Activated T-cell treated with anti-CD3 and anti-CD28 coated beads, Interleukin-2, amount 50 U/mL, for 4 hours (primary cell): ENCODE data around the gene GGCX. TPM values are rescaled to one million over a fixed set of nuclear protein-coding genes. Genes with fewer than 3 reads are reported as not detected.
"Not testable (repeated sequence)": the region's sequence is repeated elsewhere in the genome, so short reads cannot be mapped to it uniquely, and the experiment has no call there.

Source experiments
- ATAC-seq, 2 donors: fragments of 200-7000 bp; cut with Tn5 transposase; one replicate each; pipeline ENCODE4 v1.10.0; 2021
- DNase-seq: peaks from one replicate; pipeline ENCODE4 v3.0.0-alpha.2; 2020
- H3K27me3 Mint-ChIP-seq: one replicate; pipeline ENCODE4 v1.8.0; 2021; ENCODE audit warnings: low read depth, mixed read lengths
- H3K36me3 Mint-ChIP-seq: one replicate; pipeline ENCODE4 v1.8.0; 2022; ENCODE audit warnings: mixed read lengths; ENCODE audit not compliant: insufficient read depth
- H3K4me1 Mint-ChIP-seq: one replicate; pipeline ENCODE4 v1.8.0; 2021; ENCODE audit warnings: low read depth, mixed read lengths
- H3K4me3 Mint-ChIP-seq: one replicate; pipeline ENCODE4 v1.8.0; 2021; ENCODE audit warnings: mild to moderate bottlenecking, moderate library complexity, mixed read lengths
- H3K9me3 Mint-ChIP-seq: one replicate; pipeline ENCODE4 v1.8.0; 2021; ENCODE audit warnings: mixed read lengths
- total RNA-seq, 3 donors: library from RNA; stranded (reverse); gene quantifications; one replicate each; pipeline ENCODE4 v1.2.1, GENCODE V29; 2021

Gene GGCX
- 10 to 100 TPM; 20.8 to 24.0 (median 22.1) TPM for total RNA-seq

DNA sequence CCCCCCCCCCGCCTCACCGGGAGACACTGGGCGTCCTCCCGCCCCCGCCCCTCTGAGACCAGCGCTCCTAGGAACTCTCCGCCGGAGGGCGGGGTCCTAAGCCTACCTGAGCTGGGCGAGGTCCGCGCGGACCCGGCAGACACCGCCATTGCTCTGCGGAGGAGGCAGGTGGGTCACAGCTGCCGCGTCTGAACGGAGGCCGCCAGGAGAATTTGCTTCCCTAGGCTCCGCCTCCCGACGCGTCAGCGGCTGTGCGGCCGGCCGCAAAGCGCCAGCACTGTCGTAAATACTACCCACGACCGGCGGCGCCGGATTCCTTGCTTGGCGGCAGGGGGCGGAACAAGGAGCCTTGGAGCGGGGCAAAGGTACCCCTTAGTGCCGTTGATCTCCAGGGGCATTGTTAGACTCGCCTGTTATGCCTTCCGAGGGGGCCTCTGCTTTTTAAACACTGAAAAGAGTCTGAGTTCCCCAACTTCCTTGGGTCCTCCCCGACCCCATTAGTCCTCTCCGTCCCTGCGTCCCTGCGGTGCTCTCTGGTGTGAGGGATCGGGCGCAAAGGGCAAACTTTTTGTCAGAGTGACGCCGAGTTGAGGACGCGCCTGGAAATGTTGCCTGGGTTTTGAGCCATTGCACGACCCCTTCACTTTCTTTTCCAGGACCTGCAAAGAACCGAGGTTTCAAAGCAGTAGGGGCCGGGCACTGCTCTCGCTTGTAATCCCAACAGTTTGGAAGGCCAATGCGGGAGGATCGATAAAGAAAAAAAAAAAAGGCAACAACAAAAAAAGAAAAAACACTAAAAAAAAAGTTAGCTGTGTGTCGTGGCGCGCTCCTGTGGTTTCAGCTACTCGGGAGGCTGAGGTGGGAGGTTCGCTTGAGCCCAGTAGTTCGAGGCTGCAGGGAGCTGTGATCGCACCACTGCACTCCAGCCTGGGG is at the start of gene GGCX:
TSS of gene GGCX (minus strand) at position 214 of the 933 bp plus-strand sequence. CDS start at position 149, 65 bp downstream.
- Mint-ChIP-seq H3K27me3 (no peaks in the 10 kb centered on the region), H3K4me3 (peak within 1 kb of the TSS; percentile 97), H3K9me3 (no peaks in the 10 kb centered on the region), H3K4me1 (peaks cover 26% of the 10 kb centered on the region), H3K36me3 (peaks cover 8% of the 10 kb centered on the region)
- DNase-seq = peak; percentile 93
- ATAC-seq = peak; percentile 96

DNA sequence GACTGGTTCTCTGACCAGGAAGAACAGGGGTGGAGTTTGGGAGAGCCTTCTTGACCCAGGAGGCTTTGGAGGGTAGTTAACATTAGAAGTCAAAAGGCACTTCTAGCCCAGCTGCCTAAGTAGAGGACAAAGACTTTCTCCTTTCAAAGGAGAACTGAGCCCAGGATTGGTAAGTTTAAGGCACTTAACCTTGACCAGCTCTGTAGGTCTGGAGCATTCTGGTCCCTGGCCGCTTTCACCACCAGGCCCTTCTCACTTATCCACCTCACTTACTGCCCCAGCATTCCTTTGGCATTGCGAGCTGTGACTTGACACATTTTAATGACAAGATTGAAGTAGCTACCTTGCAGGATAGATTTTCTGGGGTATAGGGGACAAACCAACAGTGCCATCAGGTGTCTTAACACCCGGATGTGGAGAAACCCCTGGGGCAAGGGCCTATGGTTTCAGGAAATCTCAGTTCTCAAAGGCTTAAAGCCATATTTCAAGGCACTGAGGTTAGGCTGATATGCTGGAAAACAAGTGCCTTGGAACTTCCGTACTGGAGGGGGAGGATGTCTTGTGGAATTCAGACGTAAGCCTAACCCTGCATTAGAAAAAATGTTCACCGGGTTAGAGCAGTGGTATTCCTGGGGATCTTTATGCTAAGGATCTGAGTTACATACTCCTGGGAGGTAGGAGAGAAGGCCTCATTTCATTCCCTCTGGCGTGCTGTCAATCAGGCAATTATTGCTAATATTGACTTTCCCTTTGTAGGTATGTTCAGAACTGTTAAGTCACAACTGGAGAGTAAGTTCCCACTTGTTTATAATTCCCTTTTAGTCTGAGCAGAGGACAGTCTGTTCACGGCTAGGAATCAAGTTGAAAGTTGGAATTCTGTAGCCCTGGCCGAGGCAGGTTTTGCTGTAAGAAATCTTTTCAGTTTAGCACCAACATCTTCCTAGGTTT is 46.2 kb upstream of the GGCX start:
- ATAC-seq (no peak), DNase-seq (no peak)
- H3K4me1 Mint-ChIP-seq = peaks cover 41% of the 10 kb centered on the region
- H3K4me3 Mint-ChIP-seq = no peak overlapping the region
- no peaks in the 10 kb centered on the region for H3K27me3 Mint-ChIP-seq
- no peaks in the 10 kb centered on the region for H3K9me3 Mint-ChIP-seq
- H3K36me3 Mint-ChIP-seq = peaks cover 12% of the 10 kb centered on the region

DNA sequence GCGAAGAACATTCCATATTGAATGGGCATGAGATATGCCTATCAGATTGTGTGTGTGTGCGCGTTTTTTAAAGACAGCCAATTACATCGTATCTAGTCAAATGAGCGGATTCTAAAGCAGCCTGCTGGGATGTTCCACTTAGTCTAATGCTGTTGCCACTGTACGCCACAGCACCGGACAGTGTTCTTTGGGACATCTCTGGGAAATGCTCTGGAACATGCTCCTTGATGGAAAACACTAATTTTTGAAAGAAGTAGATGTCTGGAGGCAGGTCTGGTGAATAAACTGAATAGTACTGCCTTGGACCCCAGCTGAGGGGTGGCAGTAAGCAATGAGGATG is 44.8 kb upstream of the GGCX start:
- no peak for ATAC-seq
- no peak for DNase-seq
- Mint-ChIP-seq H3K27me3 (no peaks in the 10 kb centered on the region), H3K4me3 (no peak overlapping the region), H3K4me1 (peaks cover 37% of the 10 kb centered on the region), H3K9me3 (no peaks in the 10 kb centered on the region), H3K36me3 (peaks cover 10% of the 10 kb centered on the region)

DNA sequence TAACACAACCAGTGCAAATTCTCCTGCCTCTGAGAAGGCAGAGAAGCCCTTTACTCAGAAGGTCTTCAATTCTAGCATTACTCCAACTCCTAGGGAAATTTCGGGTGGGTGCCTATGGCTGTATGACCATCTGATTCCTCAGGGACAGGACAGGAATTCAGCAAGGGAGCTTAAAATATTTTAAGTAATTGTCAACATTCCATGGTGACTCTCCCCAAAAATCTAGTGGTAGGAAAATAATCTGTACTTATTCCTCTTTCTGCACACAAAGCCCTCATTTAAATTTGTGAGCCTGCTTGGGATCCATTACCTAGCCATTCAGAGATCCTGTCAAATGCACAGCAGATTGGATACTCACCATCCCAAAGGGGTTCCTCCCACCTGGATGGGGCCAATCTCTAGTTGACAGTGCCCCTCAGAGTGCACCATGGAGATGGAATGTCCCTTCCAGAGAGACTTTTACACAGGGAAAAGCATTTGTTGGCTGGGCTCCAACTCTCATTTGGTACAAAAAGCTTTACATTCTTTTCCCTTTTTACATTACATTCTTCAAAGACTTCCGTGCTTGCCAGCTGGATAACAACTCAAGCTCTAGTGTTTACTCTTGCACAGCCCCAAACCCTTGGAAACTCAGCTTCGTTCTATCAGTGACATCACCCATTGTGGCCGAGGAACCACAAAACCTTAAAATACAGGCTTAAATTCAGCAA is 44.3 kb upstream of the GGCX start:
- H3K4me1 Mint-ChIP-seq = peaks cover 39% of the 10 kb centered on the region
- no peaks in the 10 kb centered on the region for H3K9me3 Mint-ChIP-seq
- no peak for DNase-seq
- H3K36me3 Mint-ChIP-seq = peaks cover 10% of the 10 kb centered on the region
- no peak overlapping the region for H3K4me3 Mint-ChIP-seq
- no peak for ATAC-seq
- no peaks in the 10 kb centered on the region for H3K27me3 Mint-ChIP-seq

DNA sequence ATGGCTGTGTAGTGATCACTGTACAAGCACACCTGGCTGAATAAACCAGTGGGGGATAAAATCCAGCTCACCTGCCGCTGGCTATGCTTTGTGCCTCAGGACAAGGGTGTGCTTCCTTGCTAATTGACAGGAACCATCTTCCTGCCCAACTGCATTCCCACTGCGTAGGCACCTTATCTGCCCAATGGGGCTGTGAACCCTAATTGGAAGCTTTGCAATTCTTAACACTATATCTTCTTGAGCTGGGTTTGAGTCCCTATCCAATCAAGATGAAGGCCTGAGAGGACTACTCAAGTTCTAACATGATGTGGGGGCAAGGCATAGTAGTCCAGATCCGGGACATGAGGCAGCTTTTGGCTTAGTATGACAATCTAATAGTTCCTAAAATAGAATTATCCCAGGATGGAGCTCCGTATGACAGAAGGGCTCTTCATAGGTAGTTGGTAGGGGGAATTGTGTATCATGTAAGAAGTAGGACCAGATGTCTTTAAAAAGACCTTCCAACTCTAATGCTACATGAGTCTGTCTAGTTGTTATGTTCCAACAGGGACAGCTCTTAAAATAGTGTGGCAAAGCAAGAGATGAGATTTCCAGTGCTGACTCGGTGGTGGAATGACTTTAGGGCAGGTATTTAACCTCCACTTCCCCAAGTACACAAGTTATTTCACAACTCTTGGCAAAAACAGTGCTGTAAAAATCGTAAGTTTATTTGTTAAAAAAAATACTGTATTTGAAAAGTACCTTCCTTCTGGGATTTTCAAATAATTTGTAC is 43.5 kb upstream of the GGCX start:
- peaks cover 7% of the 10 kb centered on the region for H3K36me3 Mint-ChIP-seq
- ATAC-seq = no peak
- no peak for DNase-seq
- H3K4me1 Mint-ChIP-seq = peaks cover 33% of the 10 kb centered on the region
- H3K9me3 Mint-ChIP-seq = no peaks in the 10 kb centered on the region
- H3K27me3 Mint-ChIP-seq = no peaks in the 10 kb centered on the region
- no peak overlapping the region for H3K4me3 Mint-ChIP-seq

DNA sequence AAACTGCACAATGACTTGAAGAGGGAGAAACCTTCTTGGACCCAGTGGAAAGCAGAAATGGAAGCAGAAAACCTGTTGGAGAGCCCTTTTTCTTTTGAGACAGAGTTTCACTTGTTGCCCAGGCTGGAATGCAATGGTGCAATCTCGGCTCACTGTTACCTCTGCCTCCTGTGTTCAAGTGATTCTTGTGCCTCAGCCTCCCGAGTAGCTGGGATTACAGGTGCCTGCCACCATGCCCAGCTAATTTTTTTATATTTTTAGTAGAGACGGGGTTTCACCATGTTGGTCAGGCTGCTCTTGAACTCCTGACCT is 42.8 kb upstream of the GGCX start:
- not testable (repeated sequence) for H3K27me3 Mint-ChIP-seq, H3K9me3 Mint-ChIP-seq, DNase-seq, H3K36me3 Mint-ChIP-seq, ATAC-seq
- Mint-ChIP-seq H3K4me1 (peaks cover 29% of the 10 kb centered on the region), H3K4me3 (peak overlapping the region; percentile 84)

DNA sequence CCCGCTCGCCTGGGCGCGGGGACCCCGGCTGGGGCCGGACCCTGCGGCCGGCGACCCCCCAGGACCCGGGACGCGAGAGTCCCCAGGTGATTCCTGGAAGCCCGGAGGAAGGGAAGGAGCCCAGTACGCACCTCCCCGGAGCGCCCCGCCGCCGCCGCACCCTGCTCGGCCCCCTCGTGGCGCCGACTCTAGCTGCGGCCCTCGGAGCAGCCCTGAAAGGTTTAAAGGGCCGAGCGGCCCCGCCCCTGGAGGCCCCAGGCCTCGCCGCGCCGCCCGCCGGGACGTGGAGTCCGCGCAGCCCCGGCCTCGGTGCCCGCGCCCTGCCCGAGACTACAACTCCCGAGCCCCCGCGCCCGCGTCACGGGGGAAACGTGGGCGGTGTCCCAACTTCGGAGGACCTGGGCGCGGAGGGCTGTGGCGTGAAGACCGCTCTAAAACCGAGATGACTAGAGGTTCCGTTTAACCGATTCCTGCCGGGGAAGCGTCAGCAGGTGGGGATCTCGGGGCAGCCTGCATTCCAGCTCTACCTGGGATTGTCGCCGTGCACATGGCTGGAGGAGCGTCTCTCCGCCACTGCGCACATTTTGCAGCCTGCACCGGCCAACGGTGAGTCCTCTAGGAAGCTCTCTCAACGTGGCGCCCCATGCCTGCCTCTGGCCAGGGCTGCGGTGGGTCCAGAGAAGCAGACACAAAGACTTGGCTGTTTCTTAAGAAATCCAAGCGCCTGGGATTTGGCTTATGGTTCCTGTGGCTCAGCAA is 41.4 kb upstream of the GGCX start, which contains the start of gene TMEM150A:
TSS of gene TMEM150A (minus strand) at position 223 of the 759 bp plus-strand sequence. CDS start 750 bp downstream, outside the sequence.
- Mint-ChIP-seq H3K4me3 (peak within 1 kb of the TSS; percentile 85), H3K27me3 (no peaks in the 10 kb centered on the region), H3K4me1 (peaks cover 23% of the 10 kb centered on the region), H3K9me3 (no peaks in the 10 kb centered on the region), H3K36me3 (peaks cover 2% of the 10 kb centered on the region)
- DNase-seq = peak; percentile 83
- ATAC-seq = peak; percentile 97

DNA sequence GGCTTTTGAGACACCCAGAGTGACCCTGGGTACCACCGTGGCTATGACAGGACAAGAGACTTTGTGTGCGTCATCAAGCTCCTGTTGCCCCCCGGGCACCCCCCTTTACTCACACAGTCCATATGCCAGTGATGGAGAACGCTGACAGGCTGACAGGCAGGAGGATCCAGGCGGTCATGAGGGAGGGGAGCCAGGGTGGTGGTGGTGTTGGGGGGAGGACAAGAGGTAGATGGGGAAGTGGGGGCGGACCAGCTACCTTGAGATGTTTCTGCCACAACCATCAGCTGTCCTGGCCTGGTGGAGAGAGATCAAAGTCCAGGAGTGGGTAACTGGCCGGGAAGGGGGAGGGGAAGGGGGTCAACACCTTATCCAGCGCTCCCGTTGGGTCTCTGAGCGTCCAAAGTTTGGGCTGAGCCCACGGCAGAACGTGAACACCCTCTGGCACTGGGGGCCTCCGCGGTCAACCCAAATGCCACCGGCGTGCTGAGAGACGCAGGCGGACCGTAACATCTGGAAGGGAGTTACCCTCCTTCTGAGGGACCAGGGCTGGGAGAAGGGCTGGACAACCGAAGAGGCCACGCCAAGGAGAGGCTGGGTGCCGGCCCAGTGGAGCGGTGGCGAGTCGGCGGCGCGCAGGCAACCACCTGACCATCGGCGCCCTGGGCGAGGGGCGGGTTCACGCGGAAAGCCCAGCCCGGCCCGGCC is 40.6 kb upstream of the GGCX start:
- DNase-seq (no peak), ATAC-seq (peak; percentile 18 to 23)
- Mint-ChIP-seq H3K27me3 (no peaks in the 10 kb centered on the region), H3K4me3 (peak overlapping the region; percentile 85), H3K36me3 (peaks cover 1% of the 10 kb centered on the region), H3K9me3 (no peaks in the 10 kb centered on the region), H3K4me1 (peaks cover 26% of the 10 kb centered on the region)

DNA sequence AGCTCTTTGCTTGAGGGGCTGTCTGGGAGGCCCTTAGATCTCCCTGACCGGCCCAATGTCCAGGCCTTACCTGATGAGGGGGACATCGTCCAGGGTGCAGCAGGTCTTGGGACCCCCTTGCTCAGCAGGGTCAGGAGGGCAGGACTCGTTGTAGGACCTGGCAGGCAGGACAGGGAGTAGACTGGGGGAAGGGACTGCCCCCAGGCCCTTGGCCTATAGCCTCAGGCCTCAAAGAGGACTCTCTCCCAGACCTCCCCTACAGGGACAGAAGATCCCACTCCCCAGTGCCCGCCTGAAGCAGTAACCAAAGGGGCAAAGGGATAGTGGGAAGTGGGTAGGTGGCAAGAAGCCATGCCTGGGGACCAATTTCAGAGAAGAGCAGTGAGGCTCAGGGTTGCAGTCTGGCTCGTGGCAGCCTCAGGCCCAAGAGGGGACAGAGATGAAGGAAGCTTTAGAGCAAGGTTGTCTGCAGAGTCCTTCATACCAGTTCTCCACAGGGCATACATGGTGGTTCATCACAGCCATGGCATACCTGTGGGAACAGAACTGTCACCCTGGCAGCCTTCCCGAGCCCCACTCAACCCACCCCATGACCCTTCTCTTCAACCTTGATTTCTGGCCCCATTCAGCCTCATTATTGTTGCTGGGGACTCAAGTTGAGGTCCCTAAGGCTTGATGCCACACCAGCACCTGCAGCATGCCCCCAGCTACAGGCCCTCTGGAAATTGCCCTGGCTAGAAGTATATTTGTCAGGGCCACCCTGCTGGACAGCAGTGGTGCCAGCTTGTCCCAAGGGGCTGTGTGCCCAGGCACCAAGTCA is 39.9 kb upstream of the GGCX start:
- ATAC-seq = no peak
- H3K27me3 Mint-ChIP-seq = no peaks in the 10 kb centered on the region
- H3K4me1 Mint-ChIP-seq = peaks cover 33% of the 10 kb centered on the region
- peaks cover 1% of the 10 kb centered on the region for H3K36me3 Mint-ChIP-seq
- peak overlapping the region; percentile 85 for H3K4me3 Mint-ChIP-seq
- no peaks in the 10 kb centered on the region for H3K9me3 Mint-ChIP-seq
- no peak for DNase-seq

DNA sequence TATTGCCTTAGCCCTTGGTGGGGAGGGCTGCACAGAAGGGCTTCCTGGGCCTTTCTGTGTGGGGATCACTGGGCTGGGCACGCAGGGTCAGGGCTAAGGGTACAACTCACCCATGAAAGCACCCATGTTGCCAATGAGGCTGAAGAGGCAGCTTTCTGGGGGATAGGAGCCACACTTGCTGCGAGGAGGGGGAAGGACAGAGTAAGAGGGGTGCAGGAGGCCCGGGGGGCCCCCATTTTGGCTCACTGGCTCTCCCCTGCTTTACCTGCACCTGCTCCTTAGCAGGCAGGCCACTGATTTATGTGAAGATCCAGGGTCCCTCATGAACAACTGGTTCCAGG is 38.9 kb upstream of the GGCX start:
- Mint-ChIP-seq H3K4me1 (peaks cover 35% of the 10 kb centered on the region), H3K36me3 (peaks cover 1% of the 10 kb centered on the region), H3K9me3 (no peaks in the 10 kb centered on the region), H3K4me3 (peak overlapping the region; percentile 85), H3K27me3 (no peaks in the 10 kb centered on the region)
- no peak for ATAC-seq
- no peak for DNase-seq

DNA sequence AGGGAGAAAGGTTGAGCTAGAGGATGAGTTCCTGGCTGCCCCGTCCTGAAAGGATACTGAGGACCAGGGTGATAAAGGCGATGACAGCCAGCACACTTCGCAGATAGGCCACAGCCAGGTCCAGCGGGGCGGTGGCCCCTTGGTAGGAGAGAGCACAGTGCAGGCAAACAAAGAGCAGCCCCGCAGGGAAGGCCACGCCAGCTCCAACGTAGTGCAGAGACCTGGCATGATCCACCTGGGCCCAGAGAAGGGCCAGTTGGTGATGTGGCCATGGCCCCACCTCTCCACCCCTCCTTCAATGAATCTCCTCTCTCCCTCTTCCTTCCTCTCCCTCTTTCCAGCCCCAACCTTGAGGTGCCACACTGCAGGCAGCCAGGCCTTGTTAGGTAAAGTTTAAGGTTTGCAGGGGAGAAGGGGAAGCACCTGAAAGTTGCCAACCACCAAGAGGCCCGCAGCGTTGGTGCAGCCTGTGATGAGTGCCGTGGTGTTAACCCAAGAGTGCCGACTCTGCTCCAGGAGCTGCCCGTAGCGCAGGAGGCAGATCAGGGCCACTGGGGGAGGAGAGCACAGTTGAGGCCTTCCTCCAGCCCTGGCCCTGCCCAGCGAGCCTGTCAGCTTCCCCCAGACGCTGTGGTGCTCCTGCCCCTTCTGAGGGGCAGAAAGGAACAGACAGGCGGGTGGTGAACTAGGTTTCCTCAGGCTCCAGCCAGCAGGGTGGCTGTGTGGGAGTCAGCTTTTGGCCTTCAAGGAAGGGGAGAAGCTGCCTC is 38.4 kb upstream of the GGCX start:
- Mint-ChIP-seq H3K4me3 (no peak overlapping the region), H3K36me3 (peaks cover 1% of the 10 kb centered on the region), H3K4me1 (peaks cover 35% of the 10 kb centered on the region), H3K27me3 (no peaks in the 10 kb centered on the region), H3K9me3 (no peaks in the 10 kb centered on the region)
- DNase-seq = no peak
- ATAC-seq = no peak
